Subcutaneous adipose tissue (tissue), 4 donors: Measurements from ENCODE around the gene CALM1. TPM values are rescaled to one million over a fixed set of nuclear protein-coding genes. Genes with fewer than 3 reads are reported as not detected.

Experiments
- total RNA-seq, 4 donors: library from RNA; depleted of rRNA; stranded (reverse); fragments of >200 nt; gene quantifications; one replicate each; pipeline ENCODE4 v1.1.0, GENCODE V29; 2016
- TF ChIP-seq, protein P1 (sequence below): fragments of 450-650 bp; IDR thresholded peaks from one replicate; pipeline ENCODE4 v1.5.1; 2016; ENCODE audit warnings: low read depth, mild to moderate bottlenecking, control low read depth, antibody characterized with exemption, moderate library complexity

Gene CALM1
- total RNA-seq, 4 donors from 2014 or later = 224 to 493 (median 260) TPM

GRCh38 chr14:90403065-90403464 is 6.2 kb downstream of the CALM1 start:
- TF ChIP-seq, protein P1, sequence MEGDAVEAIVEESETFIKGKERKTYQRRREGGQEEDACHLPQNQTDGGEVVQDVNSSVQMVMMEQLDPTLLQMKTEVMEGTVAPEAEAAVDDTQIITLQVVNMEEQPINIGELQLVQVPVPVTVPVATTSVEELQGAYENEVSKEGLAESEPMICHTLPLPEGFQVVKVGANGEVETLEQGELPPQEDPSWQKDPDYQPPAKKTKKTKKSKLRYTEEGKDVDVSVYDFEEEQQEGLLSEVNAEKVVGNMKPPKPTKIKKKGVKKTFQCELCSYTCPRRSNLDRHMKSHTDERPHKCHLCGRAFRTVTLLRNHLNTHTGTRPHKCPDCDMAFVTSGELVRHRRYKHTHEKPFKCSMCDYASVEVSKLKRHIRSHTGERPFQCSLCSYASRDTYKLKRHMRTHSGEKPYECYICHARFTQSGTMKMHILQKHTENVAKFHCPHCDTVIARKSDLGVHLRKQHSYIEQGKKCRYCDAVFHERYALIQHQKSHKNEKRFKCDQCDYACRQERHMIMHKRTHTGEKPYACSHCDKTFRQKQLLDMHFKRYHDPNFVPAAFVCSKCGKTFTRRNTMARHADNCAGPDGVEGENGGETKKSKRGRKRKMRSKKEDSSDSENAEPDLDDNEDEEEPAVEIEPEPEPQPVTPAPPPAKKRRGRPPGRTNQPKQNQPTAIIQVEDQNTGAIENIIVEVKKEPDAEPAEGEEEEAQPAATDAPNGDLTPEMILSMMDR = no peak

- TF ChIP-seq, protein P1 = no peak
These were observed 8.3 kb downstream of the CALM1 start for GRCh38 chr14:90405101-90405500.

- TF ChIP-seq, protein P1 = no peak
These were observed 8.9 kb downstream of the CALM1 start for GRCh38 chr14:90405755-90406154.

DNA sequence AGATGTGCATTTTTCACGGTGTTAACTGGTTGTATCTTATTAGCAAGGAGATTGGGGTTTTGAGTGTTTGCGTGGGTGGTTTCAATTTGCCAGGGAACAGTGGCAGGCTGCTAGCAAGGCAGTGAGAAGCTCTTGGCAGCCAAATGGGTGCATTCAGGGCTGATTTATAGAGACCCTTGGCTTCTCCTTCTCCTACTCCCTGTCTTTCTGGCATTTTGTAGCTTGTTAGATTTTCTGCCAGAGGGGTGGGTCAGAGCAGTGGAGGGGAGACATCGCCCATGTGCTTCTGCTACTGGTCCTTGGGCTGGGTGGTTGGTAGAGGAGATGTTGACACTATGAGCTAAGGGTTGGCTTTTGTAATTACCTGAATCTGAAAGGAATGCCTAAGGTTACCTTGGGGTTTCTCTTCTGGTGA is 9.6 kb downstream of the CALM1 start:
- TF ChIP-seq, protein P1 = no peak

- TF ChIP-seq, protein P1 = no peak
These were observed 10.4 kb downstream of the CALM1 start for GRCh38 chr14:90407230-90407629.

DNA sequence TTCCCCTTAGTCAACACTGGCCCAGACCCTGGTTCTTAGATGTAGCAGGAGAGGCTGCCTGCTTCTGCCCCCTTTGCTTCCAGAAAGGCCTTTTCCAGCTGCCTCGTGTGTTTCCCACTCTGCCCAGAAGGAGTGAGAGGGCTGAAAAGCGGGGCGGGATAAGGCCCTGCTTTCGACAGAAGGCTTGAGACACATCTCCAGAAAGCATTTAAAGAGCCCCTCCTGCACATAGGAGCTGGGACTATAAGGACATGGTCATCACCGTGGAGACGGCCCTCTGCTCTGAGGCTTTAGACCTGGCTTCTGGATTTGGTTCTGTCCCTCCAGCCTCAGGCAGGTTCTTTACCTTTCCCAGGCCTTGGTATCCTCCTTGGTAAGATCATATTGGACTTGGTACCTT is 11.9 kb downstream of the CALM1 start:
- TF ChIP-seq, protein P1 = no peak

- TF ChIP-seq, protein P1 = no peak
These were observed 12.4 kb downstream of the CALM1 start for GRCh38 chr14:90409209-90409730.
